Spleen (tissue), 11 donors: ENCODE results near the gene KHDC4. TPM values are rescaled to one million over a fixed set of nuclear protein-coding genes. Genes with fewer than 3 reads are reported as not detected.

ENCODE experiments used
- DNase-seq: peaks from one replicate; pipeline ENCODE4 v3.0.0-alpha.2; 2020
- H3K27ac ChIP-seq, 8 donors: fragments of 200-600 bp; sonication (generic) in 7 of 8; 1 replicate in 4 of 8; 2 replicates in 4 of 8; pipeline versions ENCODE4 v1.5.0 to v1.8.0; 2016 to 2021; ENCODE audit warnings: inconsistent platforms in 4 of 8, mild to moderate bottlenecking in 4 of 8, moderate library complexity in 1 of 8
- H3K27me3 ChIP-seq, 7 donors: fragments of 200-600 bp; sonication (generic) in 6 of 7; replicated peaks in 1 of 7; 1 replicate in 4 of 7; 2 replicates in 3 of 7; pipeline versions ENCODE4 v1.5.0 to v1.8.0; 2016 to 2021; ENCODE audit warnings: inconsistent platforms in 3 of 7, mild to moderate bottlenecking in 1 of 7
- H3K36me3 ChIP-seq, 6 donors: fragments of 200-600 bp; sonication (generic) in 5 of 6; 1 replicate in 4 of 6; 2 replicates in 2 of 6; pipeline versions ENCODE4 v1.5.0 to v1.8.0; 2016 to 2021; ENCODE audit warnings: inconsistent platforms in 2 of 6
- H3K4me1 ChIP-seq, 6 donors: fragments of 200-600 bp; sonication (generic) in 5 of 6; 1 replicate in 3 of 6; 2 replicates in 3 of 6; pipeline versions ENCODE4 v1.5.0 to v1.8.0; 2016 to 2021; ENCODE audit warnings: inconsistent platforms in 3 of 6
- H3K4me3 ChIP-seq, 8 donors: fragments of 200-600 bp; sonication (generic) in 7 of 8; 1 replicate in 4 of 8; 2 replicates in 4 of 8; pipeline versions ENCODE4 v1.5.0 to v1.8.0; 2016 to 2021; ENCODE audit warnings: inconsistent platforms in 4 of 8, mild to moderate bottlenecking in 4 of 8, moderate library complexity in 2 of 8
- H3K9me3 ChIP-seq, 8 donors: fragments of 200-600 bp; sonication (generic) in 7 of 8; 1 replicate in 4 of 8; 2 replicates in 4 of 8; pipeline versions ENCODE4 v1.5.0 to v1.8.0; 2016 to 2021; ENCODE audit warnings: inconsistent platforms in 4 of 8
- POLR2A ChIP-seq, 3 donors: fragments of 450-650 bp; IDR thresholded peaks; one replicate each; pipeline ENCODE4 v1.5.1; 2017; ENCODE audit warnings: antibody characterized with exemption in 3 of 3, mild to moderate bottlenecking in 1 of 3
- POLR2AphosphoS5 ChIP-seq, 3 donors: sonication (generic); formaldehyde crosslinking; IDR thresholded peaks; one replicate each; pipeline ENCODE4 v1.5.1; 2017; ENCODE audit warnings: antibody characterized with exemption in 3 of 3
- WGBS, 5 donors: extraction: QIAGEN DNeasy Blood & Tissue Kit in 3 of 5; methylation state at CpG; one replicate each; pipeline versions ENCODE4 v1.1.5 to v1.1.7; 2013 to 2018; 5-methylcytosine and 5-hydroxymethylcytosine counted together
- intact Hi-C: fragments of 100-400 bp; cut with DNase I; formaldehyde crosslinking; loops from one replicate; pipeline ENCODE4 v1.15.0; 2023; ENCODE audit warnings: low total_unique reads
- polyA plus RNA-seq, 3 donors: library from polyadenylated mRNA; stranded (reverse); fragments of 200-250 nt; gene quantifications; one replicate each; pipeline ENCODE4 v1.2.1, GENCODE V29; 2013
- total RNA-seq, 7 donors: library from RNA; depleted of rRNA in 3 of 7; stranded (reverse); fragments of >200 nt in 3 of 7; fragmentation: NEBNext Ultra II Directional in 4 of 7; extraction: Animal tissue kit (Norgen Biotek cat#: 25700) in 4 of 7; gene quantifications; one replicate each; pipeline versions ENCODE4 v1.1.0 to v1.2.1, GENCODE V29; 2016 to 2021
- TF ChIP-seq, protein P1 (sequence below), 11 experiments: fragments of 200-600 bp in 7 of 11; fragments of 450-650 bp in 4 of 11; sonication (generic) in 4 of 11; IDR thresholded peaks in 8 of 11; conservative IDR thresholded peaks in 3 of 11; 1 replicate in 7 of 11; 2 replicates in 4 of 11; pipeline versions ENCODE4 v1.4.0 to v1.8.0; 2016 to 2021; ENCODE audit warnings: antibody characterized with exemption in 11 of 11, inconsistent platforms in 4 of 11, mild to moderate bottlenecking in 1 of 11
- donor health status: healthy with polysubstance abuse.
- donor health status: DM: no; HTN: no; CAD: no; lungs with moderate emphysema.
- donor health status: DM: no; HTN: no; CAD: no.
- donor health status: Bipolar disorder and iron deficiency.
- donor health status: healthy.
- donor health status: DM: no; HTN: no; CAD: no.
- donor health status: DM: yes; HTN: yes; CAD: no.

Gene KHDC4
- total and polyA plus RNA-seq, 10 donors: 24.9 to 70.5 (median 50.7) TPM

DNA sequence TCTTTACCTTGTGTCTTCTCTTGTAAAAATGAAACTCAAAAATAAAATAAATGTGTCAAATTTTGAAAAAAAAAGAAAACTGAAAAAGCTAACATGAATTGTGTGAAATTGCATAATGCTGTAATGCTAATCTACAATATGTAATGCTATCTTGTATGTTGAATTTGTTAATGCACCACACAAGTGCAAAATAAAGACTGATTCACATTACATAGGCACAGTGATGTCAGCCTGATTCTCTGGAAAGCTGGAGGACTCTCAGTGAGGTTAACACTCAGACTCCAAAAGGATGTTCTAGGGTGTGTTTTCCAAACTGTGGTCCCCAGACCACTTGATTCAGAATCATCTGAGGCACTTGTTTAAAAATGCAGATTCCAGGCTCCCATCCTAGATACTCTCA lies 49.2 kb downstream of the KHDC4 start:
- TF ChIP-seq, protein P1, sequence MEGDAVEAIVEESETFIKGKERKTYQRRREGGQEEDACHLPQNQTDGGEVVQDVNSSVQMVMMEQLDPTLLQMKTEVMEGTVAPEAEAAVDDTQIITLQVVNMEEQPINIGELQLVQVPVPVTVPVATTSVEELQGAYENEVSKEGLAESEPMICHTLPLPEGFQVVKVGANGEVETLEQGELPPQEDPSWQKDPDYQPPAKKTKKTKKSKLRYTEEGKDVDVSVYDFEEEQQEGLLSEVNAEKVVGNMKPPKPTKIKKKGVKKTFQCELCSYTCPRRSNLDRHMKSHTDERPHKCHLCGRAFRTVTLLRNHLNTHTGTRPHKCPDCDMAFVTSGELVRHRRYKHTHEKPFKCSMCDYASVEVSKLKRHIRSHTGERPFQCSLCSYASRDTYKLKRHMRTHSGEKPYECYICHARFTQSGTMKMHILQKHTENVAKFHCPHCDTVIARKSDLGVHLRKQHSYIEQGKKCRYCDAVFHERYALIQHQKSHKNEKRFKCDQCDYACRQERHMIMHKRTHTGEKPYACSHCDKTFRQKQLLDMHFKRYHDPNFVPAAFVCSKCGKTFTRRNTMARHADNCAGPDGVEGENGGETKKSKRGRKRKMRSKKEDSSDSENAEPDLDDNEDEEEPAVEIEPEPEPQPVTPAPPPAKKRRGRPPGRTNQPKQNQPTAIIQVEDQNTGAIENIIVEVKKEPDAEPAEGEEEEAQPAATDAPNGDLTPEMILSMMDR (IDR thresholded peaks at IDR 0.05 in 8 of 11, conservative IDR thresholded peaks at IDR 0.05 in 3 of 11): no peak
- TF ChIP-seq POLR2AphosphoS5 (IDR thresholded peaks at IDR 0.05) (no peak), POLR2A (IDR thresholded peaks at IDR 0.05) (no peak)
- H3K36me3 ChIP-seq: peaks cover 0 to 29% (median 2%) of the 10 kb centered on the region in 6 donors
- H3K9me3 ChIP-seq: no peaks in the 10 kb centered on the region
- no peak overlapping the region for H3K27ac ChIP-seq
- DNase-seq: no peak
- no peaks in the 10 kb centered on the region for H3K27me3 ChIP-seq
- no peak overlapping the region for H3K4me3 ChIP-seq
- no peaks in the 10 kb centered on the region for H3K4me1 ChIP-seq
- intact Hi-C loops: no loop called here

DNA sequence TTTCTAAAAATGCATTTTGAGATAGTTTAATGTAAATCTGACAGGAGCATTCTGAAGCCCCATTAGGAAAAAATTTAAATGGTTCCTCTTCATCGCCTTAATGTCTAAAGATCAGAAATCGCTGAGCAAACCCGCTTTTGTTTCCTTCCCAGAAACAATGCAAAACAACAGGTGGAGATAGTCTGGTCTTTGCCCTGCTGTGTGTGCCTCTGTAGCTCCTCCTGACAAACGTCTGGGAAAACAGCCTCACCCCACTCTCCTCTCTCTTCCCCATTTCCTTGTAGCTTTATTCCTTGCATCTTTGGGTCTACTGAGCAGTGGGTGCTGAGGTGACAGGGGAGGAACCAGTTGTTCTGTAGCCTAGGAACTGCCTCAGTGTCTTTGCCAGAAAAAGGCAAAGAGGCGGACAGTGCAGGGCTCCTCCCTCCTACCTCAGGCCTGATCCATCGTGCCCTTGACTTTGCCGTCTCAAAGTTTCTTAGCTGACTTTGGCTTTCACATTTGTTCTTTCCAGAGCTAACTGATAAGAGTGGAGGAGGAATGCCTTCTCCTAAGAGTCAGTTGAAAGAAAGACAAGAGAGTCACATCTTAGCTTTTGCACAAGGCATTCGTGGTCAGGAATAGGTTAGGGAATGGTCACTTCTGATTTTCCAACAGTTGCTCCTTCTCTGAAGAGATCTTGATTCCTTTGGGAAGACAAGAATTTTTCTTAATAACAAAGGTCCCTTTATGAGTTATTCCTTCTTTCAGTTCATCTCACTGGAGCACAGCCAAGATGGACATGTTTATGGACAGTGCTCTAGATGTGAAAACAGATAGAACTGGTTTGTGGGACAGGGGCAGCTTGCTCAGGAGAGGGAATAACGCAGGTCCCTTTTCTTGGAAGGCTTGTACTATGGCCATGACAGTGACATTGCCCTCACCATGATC lies 49.9 kb downstream of the KHDC4 start:
- no peak for TF ChIP-seq POLR2AphosphoS5 (IDR thresholded peaks at IDR 0.05)
- TF ChIP-seq, protein P1 (IDR thresholded peaks at IDR 0.05 in 8 of 11, conservative IDR thresholded peaks at IDR 0.05 in 3 of 11): no peak
- TF ChIP-seq POLR2A (IDR thresholded peaks at IDR 0.05): no peak
- H3K27ac ChIP-seq: no peak overlapping the region

DNA sequence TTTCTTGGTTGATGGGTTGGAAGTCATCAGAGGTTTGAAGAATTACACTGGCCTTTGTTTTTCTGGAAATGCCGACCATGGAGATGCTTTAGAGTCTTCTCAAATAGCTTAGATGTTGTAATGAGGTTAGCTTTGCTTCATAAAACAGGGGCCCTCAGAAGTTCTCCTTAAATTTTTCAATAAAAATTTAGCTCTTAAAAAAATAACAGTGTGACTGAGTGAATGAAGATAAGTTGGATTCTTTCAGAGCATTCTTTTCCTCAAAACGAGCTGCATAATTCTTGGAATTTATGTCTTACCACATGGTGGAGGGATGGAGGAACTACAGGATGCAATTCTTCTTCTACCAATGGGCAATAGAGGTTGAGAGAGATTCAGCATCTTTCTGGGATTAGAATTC lies 51.4 kb downstream of the KHDC4 start:
- intact Hi-C loops: no loop called here
- H3K27me3 ChIP-seq: no peaks in the 10 kb centered on the region
- TF ChIP-seq POLR2A (IDR thresholded peaks at IDR 0.05): no peak
- TF ChIP-seq, protein P1 (IDR thresholded peaks at IDR 0.05 in 8 of 11, conservative IDR thresholded peaks at IDR 0.05 in 3 of 11): no peak
- TF ChIP-seq POLR2AphosphoS5 (IDR thresholded peaks at IDR 0.05): no peak
- H3K36me3 ChIP-seq: peaks cover 0 to 29% (median 2%) of the 10 kb centered on the region in 6 donors
- no peak for DNase-seq
- no peak overlapping the region for H3K27ac ChIP-seq
- H3K4me1 ChIP-seq: no peaks in the 10 kb centered on the region
- H3K9me3 ChIP-seq: no peaks in the 10 kb centered on the region
- WGBS, 5 donors: 78 to 90% (median 85%) methylated on average over 2 of the region's 2 CpGs
- no peak overlapping the region for H3K4me3 ChIP-seq

More for the DNA sequence above, 49.9 kb downstream of the KHDC4 start:
- H3K9me3 ChIP-seq: no peaks in the 10 kb centered on the region
- H3K36me3 ChIP-seq: peaks cover 0 to 29% (median 2%) of the 10 kb centered on the region in 6 donors
- intact Hi-C loops: no loop called here
- WGBS, 5 donors: 79 to 87% (median 83%) methylated on average over 9 of the region's 9 CpGs
- DNase-seq: no peak
- no peaks in the 10 kb centered on the region for H3K4me1 ChIP-seq
- H3K4me3 ChIP-seq: no peak overlapping the region
- no peaks in the 10 kb centered on the region for H3K27me3 ChIP-seq

DNA sequence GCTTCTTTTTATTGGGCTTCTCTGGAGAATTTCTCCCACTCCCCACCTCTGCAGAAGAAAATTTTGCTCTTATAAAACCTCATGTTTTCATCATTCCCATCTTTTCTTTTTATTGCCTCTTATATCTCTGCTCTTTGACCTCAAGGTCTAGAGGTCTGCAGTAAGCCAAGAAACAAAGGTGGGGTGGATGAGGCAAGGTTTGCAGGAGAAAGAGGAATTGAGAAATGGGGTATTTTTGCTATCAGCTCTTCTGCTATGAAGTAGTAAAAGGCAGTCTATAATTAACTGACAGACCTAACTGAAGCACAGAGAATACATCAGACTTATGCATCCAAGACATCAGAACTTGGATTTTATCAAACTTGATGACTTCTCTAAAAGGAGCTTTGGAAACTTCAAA lies 52.0 kb downstream of the KHDC4 start:
- TF ChIP-seq POLR2AphosphoS5 (IDR thresholded peaks at IDR 0.05) (no peak), POLR2A (IDR thresholded peaks at IDR 0.05) (no peak)
- TF ChIP-seq, protein P1 (IDR thresholded peaks at IDR 0.05 in 8 of 11, conservative IDR thresholded peaks at IDR 0.05 in 3 of 11): no peak
- Histone ChIP-seq H3K9me3 (no peaks in the 10 kb centered on the region), H3K4me1 (no peaks in the 10 kb centered on the region), H3K27ac (no peak overlapping the region), H3K36me3 (peaks cover 0 to 29% (median 2%) of the 10 kb centered on the region in 6 donors), H3K4me3 (no peak overlapping the region), H3K27me3 (no peaks in the 10 kb centered on the region)
- intact Hi-C loops: no loop called here
- no peak for DNase-seq
